ENCODE results near the gene RYR1. TPM values are rescaled to one million over a fixed set of nuclear protein-coding genes. Genes with fewer than 3 reads are reported as not detected.

Gene RYR1
- total and polyA plus RNA-seq, 10 of the 15 experiments (the other 5 are each of a cell fraction or from before 2014, with no cell fraction given): under 0.01 to 0.32 (median 0.07) TPM; not detected in 1

GRCh38 chr19:38538793-38539528 lies 105.5 kb downstream of the RYR1 start (continued):
- TF ChIP-seq RCOR1 (conservative IDR thresholded peaks at IDR 0.05; ENCODE audit: low read depth, low read length) (no peak), ETV6 (conservative IDR thresholded peaks at IDR 0.05 in 1 of 2, IDR thresholded peaks at IDR 0.05 in 1 of 2; ENCODE audit: borderline replicate concordance in 1 of 2, low read depth in 1 of 2) (peak in 1 of 2 experiments; percentile 52; a peak in 1 of 4 replicates), RELB (IDR thresholded peaks at IDR 0.05; ENCODE audit: low read depth) (no peak), POLR2A (IDR thresholded peaks at IDR 0.05; ENCODE audit: low read depth, low read length) (no peak), NR2F1 (conservative IDR thresholded peaks at IDR 0.05) (0 out of 2 replicates have a peak, but pooled peaks have one; percentile 40), ZNF384 (IDR thresholded peaks at IDR 0.05; ENCODE audit: borderline replicate concordance, low read depth, low read length) (peak; percentile 26; the same call in 1 of the 2 replicates), IRF3 (IDR thresholded peaks at IDR 0.05) (no peak), ESRRA (IDR thresholded peaks at IDR 0.05; ENCODE audit: low read length) (no peak), CBFB (IDR thresholded peaks at IDR 0.05; ENCODE audit: low read depth) (no peak), SMC3 (IDR thresholded peaks at IDR 0.05; ENCODE audit: borderline replicate concordance, low read length) (no peak)
